Osteoblast (primary cell): Measurements from ENCODE around the gene ZDHHC14. TPM values are rescaled to one million over a fixed set of nuclear protein-coding genes. Genes with fewer than 3 reads are reported as not detected.

Experiments used
- DNase-seq: peaks from one replicate; pipeline ENCODE4 v3.0.0; 2011; ENCODE audit warnings: low spot score, mixed read lengths; ENCODE audit not compliant: insufficient read length; ENCODE audit errors: missing footprints
- H2AFZ ChIP-seq: 2 replicates; pipeline ENCODE4 v1.6.0; 2011; ENCODE audit warnings: mild to moderate bottlenecking, low read length
- H3K27ac ChIP-seq: 2 replicates; pipeline ENCODE4 v1.5.1; 2011; ENCODE audit warnings: mild to moderate bottlenecking, low read depth, low read length, moderate library complexity
- H3K27me3 ChIP-seq: 2 replicates; pipeline ENCODE4 v1.6.0; 2012; ENCODE audit warnings: mild to moderate bottlenecking, control low read depth, inconsistent platforms, low read length, moderate library complexity; ENCODE audit not compliant: insufficient read depth
- H3K36me3 ChIP-seq: 2 replicates; pipeline ENCODE4 v1.5.1; 2011; ENCODE audit warnings: mild to moderate bottlenecking, low read length, control low read depth, moderate library complexity; ENCODE audit not compliant: insufficient read depth
- H3K4me1 ChIP-seq: 2 replicates; pipeline ENCODE4 v1.5.1; 2011; ENCODE audit warnings: mild to moderate bottlenecking, low read length, control low read depth, moderate library complexity; ENCODE audit not compliant: insufficient read depth
- H3K4me2 ChIP-seq: 2 replicates; pipeline ENCODE4 v1.6.0; 2011; ENCODE audit warnings: mild to moderate bottlenecking, low read length; ENCODE audit not compliant: insufficient read depth
- H3K4me3 ChIP-seq: fragments of 200-600 bp; sonication (generic); 3 replicates; pipeline ENCODE4 v1.5.1; 2012; ENCODE audit warnings: mild to moderate bottlenecking, low read length, inconsistent platforms; ENCODE audit not compliant: insufficient read depth
- H3K79me2 ChIP-seq: 2 replicates; pipeline ENCODE4 v1.6.0; 2012; ENCODE audit warnings: mild to moderate bottlenecking, low read length, control low read depth, inconsistent platforms; ENCODE audit not compliant: insufficient read depth
- H3K9me3 ChIP-seq: 2 replicates; pipeline ENCODE4 v1.5.1; 2011; ENCODE audit warnings: low read depth, low read length, control low read depth
- H4K20me1 ChIP-seq: 2 replicates; pipeline ENCODE4 v1.6.0; 2012; ENCODE audit warnings: mild to moderate bottlenecking, low read length, control low read depth; ENCODE audit not compliant: insufficient read depth
- CTCF ChIP-seq: IDR thresholded peaks from 2 replicates; pipeline ENCODE4 v1.5.1; 2011; ENCODE audit warnings: mild to moderate bottlenecking, low read depth, low read length, moderate library complexity; ENCODE audit errors: extremely low read depth
- total RNA-seq: library from RNA; depleted of rRNA; stranded (reverse); fragments of >200 nt; gene quantifications from 2 replicates; pipeline ENCODE4 v1.2.3, GENCODE V29; 2012

Gene ZDHHC14
- total RNA-seq, 1 donor = 1.4 TPM

- Histone ChIP-seq H2AFZ (no peak overlapping the region), H3K9me3 (no peaks in the 10 kb centered on the region), H3K36me3 (no peaks in the 10 kb centered on the region), H3K27ac (no peak overlapping the region), H3K4me2 (no peak overlapping the region), H3K4me1 (no peaks in the 10 kb centered on the region), H3K27me3 (peaks cover 8% of the 10 kb centered on the region), H3K4me3 (no peak overlapping the region), H4K20me1 (no peaks in the 10 kb centered on the region), H3K79me2 (no peaks in the 10 kb centered on the region)
- TF ChIP-seq CTCF = no peak
- no peak for DNase-seq
These were observed 168.4 kb downstream of the ZDHHC14 start for GRCh38 chr6:157549468-157549745.

DNA sequence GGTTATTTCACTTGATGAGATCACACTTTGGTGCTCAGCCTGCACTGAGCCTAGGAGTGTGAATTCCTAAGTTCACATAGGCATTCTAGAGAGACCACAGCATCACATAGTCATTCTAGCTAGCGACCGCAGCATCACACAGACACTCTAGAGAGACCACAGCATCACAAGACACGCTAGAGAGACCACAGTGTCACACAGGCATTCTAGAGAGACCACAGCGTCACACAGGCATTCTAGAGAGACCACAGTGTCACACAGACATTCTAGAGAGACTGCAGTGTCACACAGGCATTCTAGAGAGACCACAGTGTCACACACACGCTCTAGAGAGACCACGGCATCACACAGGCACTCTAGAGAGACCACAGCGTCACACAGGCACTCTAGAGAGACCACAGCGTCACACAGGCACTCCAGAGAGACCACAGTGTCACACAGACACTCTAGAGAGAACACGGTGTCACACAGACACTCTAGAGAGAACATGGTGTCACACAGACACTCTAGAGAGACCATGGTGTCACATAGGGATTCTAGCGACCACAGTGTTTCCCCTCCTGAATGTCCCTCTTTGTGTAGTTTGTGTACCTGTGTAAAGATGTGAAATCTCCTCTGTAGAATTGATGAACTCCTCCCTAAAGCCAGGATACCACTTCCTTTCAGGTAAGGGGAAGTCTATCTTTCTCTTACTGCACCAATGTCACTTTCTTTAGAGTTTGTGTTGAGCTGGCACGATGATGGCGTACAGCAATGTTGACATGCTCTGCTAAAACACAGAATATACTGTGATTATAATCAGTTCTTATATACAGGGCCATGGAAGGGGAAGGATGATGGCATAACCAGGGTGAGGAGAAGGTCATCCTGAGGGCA is 169.4 kb downstream of the ZDHHC14 start:
- H3K27me3 ChIP-seq = peaks cover 8% of the 10 kb centered on the region
- H4K20me1 ChIP-seq = no peaks in the 10 kb centered on the region
- H3K27ac ChIP-seq = no peak overlapping the region
- H2AFZ ChIP-seq = no peak overlapping the region
- H3K4me3 ChIP-seq = no peak overlapping the region
- no peak for DNase-seq
- H3K36me3 ChIP-seq = no peaks in the 10 kb centered on the region
- no peaks in the 10 kb centered on the region for H3K79me2 ChIP-seq
- H3K4me2 ChIP-seq = no peak overlapping the region
- no peak for TF ChIP-seq CTCF
- no peaks in the 10 kb centered on the region for H3K9me3 ChIP-seq
- no peaks in the 10 kb centered on the region for H3K4me1 ChIP-seq

- no peaks in the 10 kb centered on the region for H3K36me3 ChIP-seq
- H3K4me1 ChIP-seq = no peaks in the 10 kb centered on the region
- no peaks in the 10 kb centered on the region for H3K9me3 ChIP-seq
These were observed 170.2 kb downstream of the ZDHHC14 start for GRCh38 chr6:157551041-157551832.

More at GRCh38 chr6:157551041-157551832, 170.2 kb downstream of the ZDHHC14 start:
- H3K27me3 ChIP-seq = peaks cover 8% of the 10 kb centered on the region
- DNase-seq = no peak
- H3K27ac ChIP-seq = no peak overlapping the region
- no peak overlapping the region for H3K4me2 ChIP-seq
- TF ChIP-seq CTCF = no peak
- no peaks in the 10 kb centered on the region for H3K79me2 ChIP-seq
- H3K4me3 ChIP-seq = no peak overlapping the region
- no peaks in the 10 kb centered on the region for H4K20me1 ChIP-seq
- no peak overlapping the region for H2AFZ ChIP-seq
